Osteocyte (in vitro differentiated cells): Measurements from ENCODE around the gene PRXL2B. TPM values are rescaled to one million over a fixed set of nuclear protein-coding genes. Genes with fewer than 3 reads are reported as not detected.

Experiments
- DNase-seq: peaks from one replicate; pipeline ENCODE4 v3.0.0; 2021; ENCODE audit warnings: mixed read lengths; ENCODE audit not compliant: unreplicated experiment; ENCODE audit errors: extremely low spot score
- H3K27ac Mint-ChIP-seq: one replicate; pipeline ENCODE4 v1.8.0; 2021; ENCODE audit warnings: mild to moderate bottlenecking, mixed read lengths; ENCODE audit not compliant: unreplicated experiment
- H3K27me3 Mint-ChIP-seq: one replicate; pipeline ENCODE4 v1.8.0; 2021; ENCODE audit warnings: mixed read lengths; ENCODE audit not compliant: unreplicated experiment
- H3K36me3 Mint-ChIP-seq: one replicate; pipeline ENCODE4 v1.8.0; 2021; ENCODE audit warnings: mixed read lengths; ENCODE audit not compliant: unreplicated experiment
- H3K4me1 Mint-ChIP-seq: one replicate; pipeline ENCODE4 v1.8.0; 2021; ENCODE audit warnings: mixed read lengths; ENCODE audit not compliant: unreplicated experiment
- H3K4me3 Mint-ChIP-seq: one replicate; pipeline ENCODE4 v1.8.0; 2021; ENCODE audit warnings: mild to moderate bottlenecking, moderate library complexity, mixed read lengths; ENCODE audit not compliant: unreplicated experiment
- H3K9me3 Mint-ChIP-seq: one replicate; pipeline ENCODE4 v1.8.0; 2021; ENCODE audit warnings: mixed read lengths; ENCODE audit not compliant: unreplicated experiment
- total RNA-seq: library from RNA; stranded (reverse); gene quantifications from 2 replicates; pipeline ENCODE4 v1.2.1, GENCODE V29; 2021
- TF ChIP-seq, protein P1 (sequence below): fragments of 200-600 bp; sonication (generic); IDR thresholded peaks from 2 replicates; pipeline ENCODE4 v1.5.0; 2021; ENCODE audit warnings: antibody characterized with exemption, mild to moderate bottlenecking, moderate library complexity

Gene PRXL2B
- total RNA-seq, 1 donor from 2014 or later = 24.8 TPM

DNA sequence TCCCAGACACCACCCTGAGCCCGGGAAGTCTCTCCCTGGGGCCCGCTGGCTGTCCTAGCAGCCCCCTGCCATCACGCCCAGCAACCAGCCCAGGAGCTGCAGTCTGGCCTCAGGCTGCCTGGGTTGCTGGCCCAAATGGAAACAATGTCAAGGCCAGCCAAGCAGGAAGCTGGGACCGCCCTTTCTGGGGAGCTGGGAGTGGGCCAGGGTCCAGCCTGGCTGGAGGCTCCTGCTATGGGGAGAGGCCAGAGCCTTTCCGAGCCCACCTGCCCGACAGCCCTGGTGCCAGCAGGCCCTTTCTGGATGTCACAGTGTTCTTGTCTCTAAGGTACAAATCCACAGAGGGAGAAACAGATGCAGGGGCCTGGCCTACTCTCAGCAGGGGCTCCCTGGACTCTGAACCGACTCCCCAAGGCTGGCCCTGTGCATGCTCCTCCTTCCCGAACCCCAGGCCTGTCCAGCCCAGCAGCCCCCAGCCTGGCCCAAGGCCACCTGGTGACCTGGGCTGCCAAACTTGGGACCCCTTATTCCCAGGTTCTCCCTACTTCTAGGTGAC, 47.4 kb downstream of the PRXL2B start:
- TF ChIP-seq, protein P1, sequence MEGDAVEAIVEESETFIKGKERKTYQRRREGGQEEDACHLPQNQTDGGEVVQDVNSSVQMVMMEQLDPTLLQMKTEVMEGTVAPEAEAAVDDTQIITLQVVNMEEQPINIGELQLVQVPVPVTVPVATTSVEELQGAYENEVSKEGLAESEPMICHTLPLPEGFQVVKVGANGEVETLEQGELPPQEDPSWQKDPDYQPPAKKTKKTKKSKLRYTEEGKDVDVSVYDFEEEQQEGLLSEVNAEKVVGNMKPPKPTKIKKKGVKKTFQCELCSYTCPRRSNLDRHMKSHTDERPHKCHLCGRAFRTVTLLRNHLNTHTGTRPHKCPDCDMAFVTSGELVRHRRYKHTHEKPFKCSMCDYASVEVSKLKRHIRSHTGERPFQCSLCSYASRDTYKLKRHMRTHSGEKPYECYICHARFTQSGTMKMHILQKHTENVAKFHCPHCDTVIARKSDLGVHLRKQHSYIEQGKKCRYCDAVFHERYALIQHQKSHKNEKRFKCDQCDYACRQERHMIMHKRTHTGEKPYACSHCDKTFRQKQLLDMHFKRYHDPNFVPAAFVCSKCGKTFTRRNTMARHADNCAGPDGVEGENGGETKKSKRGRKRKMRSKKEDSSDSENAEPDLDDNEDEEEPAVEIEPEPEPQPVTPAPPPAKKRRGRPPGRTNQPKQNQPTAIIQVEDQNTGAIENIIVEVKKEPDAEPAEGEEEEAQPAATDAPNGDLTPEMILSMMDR = no peak
- Mint-ChIP-seq H3K27ac (no peak overlapping the region), H3K4me1 (no peaks in the 10 kb centered on the region), H3K9me3 (peaks cover 10% of the 10 kb centered on the region), H3K4me3 (no peak overlapping the region), H3K36me3 (no peaks in the 10 kb centered on the region), H3K27me3 (peaks cover 17% of the 10 kb centered on the region)
- DNase-seq = no peak

DNA sequence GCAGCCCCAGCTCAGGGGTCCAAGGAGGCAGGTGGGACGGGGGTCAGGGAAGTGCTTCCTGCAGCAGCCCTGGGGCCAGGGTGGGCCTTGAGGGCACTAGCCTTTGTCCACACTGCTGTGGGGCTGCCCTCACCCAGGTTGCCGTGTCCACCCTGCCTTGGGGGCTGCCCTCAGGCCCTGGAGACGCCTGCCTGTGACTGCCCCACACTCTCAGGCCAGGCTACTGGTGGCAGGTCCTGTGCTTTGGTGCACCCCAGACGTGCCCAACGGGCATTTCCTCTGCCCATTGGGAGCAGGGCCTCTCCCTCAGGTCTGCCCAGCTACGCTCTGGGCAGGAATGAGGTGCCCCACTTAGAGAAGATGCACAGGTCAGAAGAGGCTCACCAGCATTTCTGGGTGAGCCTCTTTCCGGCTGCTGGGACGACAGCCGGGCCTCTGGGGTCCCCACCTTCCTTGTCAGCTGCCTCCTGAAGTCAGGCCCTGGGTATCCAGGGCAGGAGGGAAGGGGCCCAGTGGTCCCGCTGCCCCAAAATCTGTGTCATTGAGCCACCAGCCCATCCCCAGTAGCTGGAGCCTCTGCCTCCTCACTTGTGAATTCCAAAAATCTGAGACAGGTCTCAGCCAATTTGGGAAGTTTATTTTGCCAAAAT, 48.9 kb downstream of the PRXL2B start:
- Mint-ChIP-seq H3K4me1 (no peaks in the 10 kb centered on the region), H3K27ac (no peak overlapping the region), H3K27me3 (peaks cover 8% of the 10 kb centered on the region), H3K9me3 (peaks cover 10% of the 10 kb centered on the region), H3K4me3 (no peak overlapping the region), H3K36me3 (no peaks in the 10 kb centered on the region)
- TF ChIP-seq, protein P1 = no peak
- DNase-seq = no peak

DNA sequence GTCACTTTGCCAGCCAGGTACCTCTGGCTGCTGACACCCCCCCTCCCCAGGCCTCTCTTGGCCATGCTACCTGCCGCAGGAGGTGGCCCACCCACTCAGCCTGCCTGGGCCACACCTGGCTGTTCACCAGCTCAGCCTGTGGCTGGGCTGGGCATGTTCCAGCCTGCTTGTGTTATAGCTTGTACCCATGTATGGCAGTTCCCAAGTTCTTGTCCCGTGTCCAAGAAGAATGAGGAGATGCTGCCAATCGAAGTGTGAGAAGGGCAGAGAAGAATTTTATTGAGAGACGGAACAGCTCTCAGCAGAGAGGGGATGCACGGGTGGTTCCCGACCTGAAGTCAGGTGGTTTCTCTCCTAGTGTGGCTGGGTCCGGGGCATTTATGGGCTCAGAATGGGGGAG, 50.2 kb downstream of the PRXL2B start:
- H3K9me3 Mint-ChIP-seq = peaks cover 5% of the 10 kb centered on the region
- H3K27me3 Mint-ChIP-seq = peaks cover under 1% of the 10 kb centered on the region

DNA sequence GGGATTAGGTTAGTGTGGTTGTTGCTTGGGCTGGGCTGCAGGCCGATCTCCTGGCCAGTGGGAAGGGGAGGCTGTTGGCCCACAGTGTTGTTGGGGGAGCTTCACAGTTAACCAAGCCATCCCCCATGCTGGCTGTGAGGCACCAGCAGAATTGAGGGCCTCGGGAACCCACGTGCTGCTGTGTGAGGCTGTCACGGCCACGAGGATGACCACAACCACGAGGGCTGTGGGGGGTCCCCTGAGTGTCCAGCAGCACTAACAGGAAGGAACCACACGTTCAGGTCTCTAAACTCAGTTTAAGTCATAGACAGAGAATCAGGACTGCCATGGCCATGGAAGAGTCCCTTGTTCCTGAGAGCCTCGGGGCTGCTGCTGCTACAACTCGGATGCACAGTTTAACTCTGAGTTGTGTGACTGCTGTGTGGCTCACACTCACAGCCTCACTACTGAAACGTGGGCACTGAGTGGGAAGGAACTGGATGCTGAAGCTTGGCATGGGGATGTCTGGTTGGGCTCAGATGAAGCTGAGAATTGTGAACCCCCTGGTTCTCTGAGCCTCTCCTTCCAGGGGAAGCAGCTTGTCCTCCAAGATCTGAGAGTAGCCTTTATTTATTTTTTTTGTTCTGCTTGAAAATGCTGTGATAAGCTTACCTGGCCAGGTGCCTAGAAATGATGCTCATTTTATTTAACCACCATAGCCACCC, 51.0 kb downstream of the PRXL2B start:
- H3K4me3 Mint-ChIP-seq = no peak overlapping the region
- no peak overlapping the region for H3K27ac Mint-ChIP-seq
- no peak for DNase-seq
- TF ChIP-seq, protein P1 = no peak
- H3K36me3 Mint-ChIP-seq = no peaks in the 10 kb centered on the region
- H3K27me3 Mint-ChIP-seq = no peaks in the 10 kb centered on the region
- peaks cover 5% of the 10 kb centered on the region for H3K9me3 Mint-ChIP-seq
- peaks cover 6% of the 10 kb centered on the region for H3K4me1 Mint-ChIP-seq

More for the DNA sequence above, 50.2 kb downstream of the PRXL2B start:
- no peak for DNase-seq
- TF ChIP-seq, protein P1 = no peak
- Mint-ChIP-seq H3K4me1 (no peaks in the 10 kb centered on the region), H3K27ac (no peak overlapping the region), H3K4me3 (no peak overlapping the region), H3K36me3 (no peaks in the 10 kb centered on the region)

DNA sequence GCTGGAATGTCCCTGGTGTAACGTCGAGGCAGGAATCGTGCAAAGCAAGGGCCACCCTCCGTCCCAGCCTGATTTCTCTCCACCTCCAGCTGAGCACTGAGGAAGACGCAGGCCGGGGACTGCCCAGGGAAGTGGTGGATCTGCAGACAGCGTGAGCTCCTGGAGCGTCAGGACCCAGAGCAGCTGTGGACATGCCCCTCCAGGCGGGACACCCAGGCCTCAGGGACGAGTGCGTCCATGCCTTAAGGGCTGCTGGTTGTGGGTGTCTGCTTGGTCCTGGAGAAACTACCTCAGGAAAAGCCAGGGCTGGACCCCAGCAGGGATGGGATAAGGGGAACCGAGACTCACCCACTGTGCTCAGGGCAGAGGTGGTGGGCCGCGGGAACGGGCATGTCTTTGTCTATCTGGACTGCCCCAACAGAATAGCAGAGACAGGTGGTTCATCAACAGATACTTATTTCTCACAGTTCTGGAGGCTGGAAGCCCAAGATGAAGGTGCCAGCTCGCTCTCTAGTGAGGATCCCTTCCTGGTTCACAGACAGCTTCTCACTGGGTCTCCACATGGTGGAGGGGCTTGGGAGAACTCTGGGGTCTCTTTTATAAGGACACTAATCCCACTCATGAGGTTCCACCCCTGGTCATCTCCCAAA, 52.0 kb downstream of the PRXL2B start:
- H3K27ac Mint-ChIP-seq = no peak overlapping the region
- H3K9me3 Mint-ChIP-seq = peaks cover 5% of the 10 kb centered on the region
- no peaks in the 10 kb centered on the region for H3K36me3 Mint-ChIP-seq
- peaks cover 9% of the 10 kb centered on the region for H3K4me1 Mint-ChIP-seq
- no peak for DNase-seq
- TF ChIP-seq, protein P1 = no peak
- H3K4me3 Mint-ChIP-seq = no peak overlapping the region
- H3K27me3 Mint-ChIP-seq = no peaks in the 10 kb centered on the region
